LNCAP (cell line): ENCODE measurements around the gene MYLK.

Experiments used
- TF ChIP-seq, protein P1 (sequence below): fragments of 450-650 bp; IDR thresholded peaks from 2 replicates; pipeline ENCODE4 v1.5.1; 2017; ENCODE audit warnings: mild to moderate bottlenecking

MYLK gene

GRCh38 chr3:123694366-123695087, 189.6 kb downstream of the MYLK start:
- TF ChIP-seq, protein P1, sequence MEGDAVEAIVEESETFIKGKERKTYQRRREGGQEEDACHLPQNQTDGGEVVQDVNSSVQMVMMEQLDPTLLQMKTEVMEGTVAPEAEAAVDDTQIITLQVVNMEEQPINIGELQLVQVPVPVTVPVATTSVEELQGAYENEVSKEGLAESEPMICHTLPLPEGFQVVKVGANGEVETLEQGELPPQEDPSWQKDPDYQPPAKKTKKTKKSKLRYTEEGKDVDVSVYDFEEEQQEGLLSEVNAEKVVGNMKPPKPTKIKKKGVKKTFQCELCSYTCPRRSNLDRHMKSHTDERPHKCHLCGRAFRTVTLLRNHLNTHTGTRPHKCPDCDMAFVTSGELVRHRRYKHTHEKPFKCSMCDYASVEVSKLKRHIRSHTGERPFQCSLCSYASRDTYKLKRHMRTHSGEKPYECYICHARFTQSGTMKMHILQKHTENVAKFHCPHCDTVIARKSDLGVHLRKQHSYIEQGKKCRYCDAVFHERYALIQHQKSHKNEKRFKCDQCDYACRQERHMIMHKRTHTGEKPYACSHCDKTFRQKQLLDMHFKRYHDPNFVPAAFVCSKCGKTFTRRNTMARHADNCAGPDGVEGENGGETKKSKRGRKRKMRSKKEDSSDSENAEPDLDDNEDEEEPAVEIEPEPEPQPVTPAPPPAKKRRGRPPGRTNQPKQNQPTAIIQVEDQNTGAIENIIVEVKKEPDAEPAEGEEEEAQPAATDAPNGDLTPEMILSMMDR, result no peak

DNA sequence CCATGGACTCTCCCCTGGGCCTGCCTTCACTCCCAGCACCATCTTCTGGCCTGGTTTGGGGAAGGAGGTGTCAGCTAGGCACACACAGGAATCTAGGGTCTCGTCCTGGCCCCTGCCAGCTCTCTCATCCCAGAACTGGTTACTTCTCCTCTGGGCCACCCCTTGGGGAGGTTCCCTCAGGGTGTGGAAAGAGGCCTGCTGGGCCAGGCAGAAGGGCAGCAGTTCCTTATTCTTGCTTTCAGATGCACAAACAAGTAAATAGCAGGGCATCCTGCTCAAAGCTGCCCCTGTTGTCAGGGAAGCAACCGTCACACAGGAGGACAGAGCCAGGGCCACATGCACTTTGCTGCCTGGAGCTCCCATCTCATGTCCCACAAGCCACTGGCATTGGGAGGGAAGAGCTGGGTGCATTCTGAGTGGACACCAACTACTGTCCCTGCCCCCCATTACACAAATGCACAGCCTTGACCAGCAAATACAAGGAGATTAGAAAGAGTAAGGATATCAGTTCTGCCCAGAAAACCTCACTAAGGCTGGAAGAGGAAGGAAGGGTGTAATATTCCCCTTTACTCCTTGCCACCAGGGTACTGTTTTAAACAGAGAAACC, 190.4 kb downstream of the MYLK start:
- TF ChIP-seq, protein P1, result no peak

GRCh38 chr3:123692671-123693070, 191.5 kb downstream of the MYLK start:
- TF ChIP-seq, protein P1, result no peak

DNA sequence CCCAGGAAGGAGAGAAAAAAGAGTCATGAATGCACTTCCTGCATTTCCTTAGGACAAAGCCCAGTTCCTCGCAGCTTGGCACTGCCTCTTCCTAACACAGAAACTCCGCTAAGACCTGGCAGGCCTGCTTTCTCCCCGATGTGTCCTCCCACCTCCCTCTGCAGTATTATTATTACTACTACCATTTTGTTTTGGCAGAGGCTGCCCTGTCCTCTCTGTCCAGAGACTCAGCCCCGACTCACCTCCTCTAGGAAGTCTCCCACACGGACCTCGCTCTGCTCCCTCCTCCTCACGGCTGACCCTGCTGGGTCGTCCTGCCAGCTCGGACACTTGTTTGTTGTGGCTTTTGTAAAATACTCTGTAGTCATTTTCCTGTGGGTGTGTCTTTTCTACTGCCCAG, 192.1 kb downstream of the MYLK start:
- TF ChIP-seq, protein P1, result no peak

- TF ChIP-seq, protein P1, result no peak
These were observed 194.3 kb downstream of the MYLK start for GRCh38 chr3:123689831-123690230.

GRCh38 chr3:123688241-123688747, 195.8 kb downstream of the MYLK start:
- TF ChIP-seq, protein P1, result no peak

GRCh38 chr3:123687286-123687685, 196.8 kb downstream of the MYLK start:
- TF ChIP-seq, protein P1, result no peak
